Astrocyte of the hippocampus (primary cell): Measurements from ENCODE around the gene CRTC1.
"Not testable (repeated sequence)": the region's sequence is repeated elsewhere in the genome, so short reads cannot be mapped to it uniquely, and the experiment has no call there.

Experiments
- DNase-seq: peaks from one replicate; pipeline ENCODE4 v3.0.0; 2011; ENCODE audit warnings: low read depth, low spot score

The CRTC1 gene

GRCh38 chr19:18798384-18799352 lies 115.2 kb downstream of the CRTC1 start:
- DNase-seq, result no peak

DNA sequence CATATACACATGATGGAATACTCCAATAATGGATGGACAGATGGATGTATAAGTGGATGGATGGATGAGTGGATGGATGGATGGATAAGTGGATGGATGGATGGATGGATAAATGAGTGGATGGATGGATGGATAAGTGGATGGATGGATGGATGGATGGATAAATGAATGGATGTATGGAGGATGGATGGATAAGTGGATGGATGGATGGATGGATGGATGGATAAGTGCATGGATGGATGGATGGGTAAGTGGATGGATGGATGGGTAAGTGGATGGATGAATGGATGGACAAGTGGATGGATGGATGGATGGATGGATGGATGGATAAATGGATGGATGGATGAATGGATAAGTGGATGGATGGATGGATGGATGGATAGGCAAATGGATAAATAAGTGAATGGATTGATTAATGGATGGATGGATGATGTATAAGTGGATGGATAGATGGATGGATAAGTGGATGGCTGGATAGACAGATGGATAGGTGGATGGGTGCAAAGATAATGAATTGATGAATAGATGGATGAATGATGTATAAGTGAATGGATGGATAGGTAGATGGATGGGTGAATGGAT lies 116.0 kb downstream of the CRTC1 start:
- DNase-seq, result no peak

DNA sequence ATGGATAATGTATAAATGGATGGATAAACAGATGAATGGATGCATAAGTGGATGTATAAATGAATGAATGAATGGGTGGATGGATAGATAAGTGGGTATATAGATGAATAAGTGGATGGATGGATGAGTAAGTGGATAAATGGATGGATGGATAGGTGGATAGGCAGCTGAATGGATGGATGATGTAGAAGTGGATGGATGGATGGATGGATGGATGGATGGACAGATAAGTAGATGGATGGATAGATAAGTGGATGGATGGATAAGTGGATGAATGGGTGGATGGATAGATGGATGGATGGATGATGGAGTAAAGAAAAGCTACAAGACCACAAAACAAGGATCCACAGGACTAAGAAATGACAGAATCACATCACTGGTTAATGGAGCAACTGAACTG lies 116.6 kb downstream of the CRTC1 start:
- DNase-seq, result no peak

DNA sequence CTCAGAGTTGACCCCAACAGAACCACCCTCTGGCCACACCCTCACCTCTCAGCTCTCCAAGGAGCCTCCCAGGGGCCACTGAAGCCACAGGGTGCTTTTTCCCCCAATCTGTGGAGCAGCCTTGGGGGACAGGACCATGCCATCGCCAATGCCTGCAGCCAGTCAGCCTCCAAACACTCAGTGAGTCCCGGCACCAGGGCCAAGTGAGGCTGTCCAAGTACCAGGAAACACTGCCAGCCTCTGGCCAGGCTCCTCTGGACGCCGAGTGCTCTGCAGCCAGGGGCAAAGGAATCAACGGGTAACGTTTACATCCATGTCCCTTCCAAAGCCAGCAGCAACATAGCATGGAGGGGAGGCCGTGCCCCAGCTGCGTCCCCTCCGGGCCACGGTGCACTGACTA lies 117.2 kb downstream of the CRTC1 start:
- no peak for DNase-seq

DNA sequence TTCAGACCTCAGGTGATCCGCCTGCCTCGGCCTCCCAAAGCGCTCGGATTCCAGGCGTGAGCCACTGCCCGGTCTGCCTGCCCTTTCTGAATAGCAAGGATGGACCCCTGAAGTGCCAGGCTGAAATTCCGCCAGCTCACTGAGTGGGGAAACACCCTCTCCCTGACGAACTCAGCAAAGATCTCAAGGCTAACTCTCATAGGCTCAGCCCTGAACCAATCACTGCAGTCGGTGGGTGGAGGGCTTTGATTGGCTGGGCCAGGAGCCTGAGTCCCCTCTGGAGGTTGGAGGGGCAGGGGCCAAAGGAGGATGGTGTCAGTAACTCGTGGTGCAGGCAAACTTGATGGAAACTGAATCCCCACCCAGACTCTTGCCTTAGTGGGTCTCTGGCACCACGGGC lies 118.9 kb downstream of the CRTC1 start:
- no peak for DNase-seq

DNA sequence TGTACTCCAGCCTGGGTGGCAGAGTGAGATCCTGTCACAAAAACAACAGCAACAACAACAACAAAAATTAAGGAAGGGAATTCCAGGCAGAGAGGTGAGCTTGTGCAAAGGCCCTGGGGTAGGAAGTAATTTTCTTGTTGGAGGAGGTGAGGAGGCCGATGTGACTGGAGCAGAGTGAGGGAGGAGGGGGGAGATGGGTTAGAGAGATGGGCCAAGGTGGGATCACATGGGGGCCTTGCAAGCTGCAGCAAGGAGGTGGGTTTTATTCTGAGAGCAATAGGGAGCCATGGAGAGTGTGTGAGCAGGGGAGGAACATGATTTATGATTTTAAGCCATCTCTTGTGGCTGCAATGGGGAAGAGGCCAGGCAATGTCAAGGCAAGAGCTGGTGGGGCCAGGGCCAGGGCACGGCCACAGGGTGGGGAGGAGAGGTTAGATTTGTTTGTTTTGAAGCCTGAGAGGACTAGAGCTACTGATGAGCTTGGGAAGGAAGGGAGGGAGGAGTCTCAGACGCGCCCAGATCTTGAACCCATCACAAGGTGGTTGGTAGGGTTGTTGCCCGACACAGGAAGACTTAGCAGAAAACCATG lies 120.2 kb downstream of the CRTC1 start:
- DNase-seq, result no peak

DNA sequence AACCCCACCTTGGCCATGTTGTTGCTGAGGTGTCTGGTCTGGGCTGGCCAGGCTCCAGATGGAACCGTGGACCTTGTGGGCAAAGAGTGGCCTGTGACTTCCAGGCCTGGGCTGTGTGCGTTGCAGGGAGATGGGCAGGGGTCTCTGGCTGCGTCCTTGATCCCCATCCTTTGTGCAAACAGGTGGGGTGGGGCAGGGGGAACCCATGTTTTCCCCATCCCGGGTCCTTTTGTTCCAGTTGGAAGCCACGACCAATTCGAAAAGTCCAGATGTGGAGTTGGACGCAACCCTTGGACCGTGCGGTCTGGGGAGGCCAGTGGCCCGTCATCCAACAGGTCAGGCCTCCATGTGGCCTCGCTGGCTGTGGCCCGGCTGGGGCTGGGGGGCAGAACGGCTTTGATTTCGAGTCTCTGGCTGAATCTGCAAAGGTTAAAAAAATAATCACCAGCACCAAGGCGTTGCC lies 120.7 kb downstream of the CRTC1 start:
- DNase-seq, result no peak

DNA sequence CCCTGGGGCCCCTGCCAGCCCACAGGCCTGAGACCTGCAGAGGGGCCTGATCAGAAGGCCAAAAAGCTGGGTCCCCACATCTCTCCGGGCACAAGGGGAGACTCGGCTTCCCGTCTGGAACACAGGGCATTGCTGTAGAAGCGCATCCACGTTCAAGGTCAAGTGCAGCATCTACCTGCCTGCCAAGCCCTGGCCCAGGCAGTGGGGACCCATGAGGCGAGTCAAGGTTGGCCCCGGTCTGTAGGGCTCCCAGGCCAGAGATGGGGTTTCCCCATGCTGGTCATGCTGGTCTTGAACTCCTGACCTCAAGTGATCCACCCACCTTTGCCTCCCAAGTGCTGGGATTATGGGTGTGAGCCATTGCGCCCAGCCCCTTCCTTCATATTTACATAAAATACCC lies 121.2 kb downstream of the CRTC1 start:
- no peak for DNase-seq

- no peak for DNase-seq
These were observed 124.4 kb downstream of the CRTC1 start for GRCh38 chr19:18807861-18808331.

DNA sequence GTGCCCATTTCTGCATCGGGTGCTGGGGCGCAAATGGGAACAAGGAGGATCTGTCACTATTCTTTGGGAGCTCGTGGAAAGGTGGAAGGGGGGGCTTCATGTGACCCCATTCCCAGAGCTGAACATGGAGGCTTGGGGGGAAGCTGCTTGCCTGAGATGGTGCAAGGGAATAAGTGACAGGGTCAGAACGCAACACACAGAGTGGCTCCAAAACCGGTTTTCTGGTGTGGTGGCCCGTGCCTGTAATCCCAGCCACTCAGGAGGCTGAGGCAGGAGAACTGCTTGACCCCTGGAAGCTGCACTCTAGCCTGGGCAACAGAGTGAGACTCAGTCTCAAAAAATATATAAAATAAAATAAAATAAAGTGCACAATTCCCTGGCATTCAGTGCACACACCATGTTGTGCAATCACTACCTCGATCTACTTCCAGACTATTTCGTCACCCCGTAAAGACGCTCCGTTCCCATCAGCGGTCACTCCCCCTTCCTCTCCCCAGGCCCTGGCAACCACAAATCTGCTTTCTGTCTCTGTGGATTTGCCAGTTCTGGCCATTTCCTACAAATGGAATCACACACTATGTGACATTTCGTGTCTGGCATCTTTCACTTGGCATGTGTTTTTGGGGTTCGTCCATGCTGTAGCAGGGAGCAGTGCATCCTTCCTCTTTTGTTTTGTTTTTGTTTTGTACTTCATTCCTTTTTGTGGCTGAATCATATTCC lies 125.8 kb downstream of the CRTC1 start:
- DNase-seq, result no peak

- DNase-seq, result not testable (repeated sequence)
These were observed 128.2 kb downstream of the CRTC1 start for GRCh38 chr19:18811638-18812037.

DNA sequence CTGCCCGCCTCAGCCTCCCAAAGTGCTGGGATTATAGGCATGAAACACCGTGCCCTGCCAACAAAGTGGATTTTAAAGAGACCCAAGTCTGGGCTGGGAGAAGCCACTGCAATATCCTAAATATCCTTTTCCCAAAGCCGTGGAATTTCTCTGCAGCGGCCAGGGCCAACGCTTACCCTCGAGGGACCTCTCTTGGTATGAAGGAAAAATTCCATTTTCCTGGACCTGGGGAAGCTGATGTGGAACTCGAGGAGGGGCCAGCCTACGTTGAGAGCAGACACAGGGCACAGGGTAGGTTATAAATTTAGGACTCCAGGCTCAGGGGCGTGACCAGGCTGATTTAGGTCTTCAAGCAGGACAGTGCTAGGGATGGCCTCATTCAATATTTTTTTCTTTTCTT lies 130.6 kb downstream of the CRTC1 start:
- DNase-seq, result no peak

DNA sequence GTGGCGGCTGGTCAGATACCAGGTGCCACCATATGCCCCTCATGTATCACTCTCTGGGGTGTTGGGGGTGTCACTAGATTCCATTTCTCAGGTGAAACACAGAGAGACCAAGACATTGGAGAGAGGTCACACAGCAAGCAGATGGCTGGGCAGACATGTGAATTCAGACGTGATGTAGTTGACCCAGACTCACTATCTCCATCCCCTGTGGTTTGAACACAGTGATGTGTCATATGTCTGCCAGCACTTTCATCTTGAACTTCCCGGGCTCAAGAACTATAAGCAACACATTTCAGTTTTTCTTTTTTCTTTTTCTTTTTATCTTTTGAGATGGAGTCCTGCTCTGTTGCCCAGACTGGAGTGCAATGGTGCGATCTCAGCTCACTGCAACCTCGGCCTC lies 132.2 kb downstream of the CRTC1 start:
- DNase-seq, result no peak

DNA sequence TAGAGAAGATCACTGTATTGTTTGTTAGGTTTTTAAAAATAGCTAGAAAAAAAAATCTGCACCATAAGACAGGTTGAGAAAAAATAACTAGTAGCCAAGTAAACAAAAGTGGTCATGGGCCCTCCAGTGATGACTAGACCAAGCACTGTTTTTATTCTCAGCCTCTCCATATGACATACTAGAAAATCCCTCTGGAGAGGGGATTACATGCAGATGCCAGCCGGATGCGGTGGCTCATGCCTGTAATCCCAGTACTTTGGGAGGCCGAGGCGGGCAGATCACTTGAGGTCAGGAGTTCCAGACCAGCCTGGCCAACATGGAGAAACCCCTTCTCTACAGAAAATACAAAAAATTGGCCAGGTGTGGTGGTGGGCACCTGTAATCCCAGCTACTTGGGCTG lies 133.2 kb downstream of the CRTC1 start:
- DNase-seq, result not testable (repeated sequence)

- DNase-seq, result no peak
These were observed 134.1 kb downstream of the CRTC1 start for GRCh38 chr19:18817574-18817973.

GRCh38 chr19:18828786-18829185 lies 145.3 kb downstream of the CRTC1 start:
- no peak for DNase-seq

DNA sequence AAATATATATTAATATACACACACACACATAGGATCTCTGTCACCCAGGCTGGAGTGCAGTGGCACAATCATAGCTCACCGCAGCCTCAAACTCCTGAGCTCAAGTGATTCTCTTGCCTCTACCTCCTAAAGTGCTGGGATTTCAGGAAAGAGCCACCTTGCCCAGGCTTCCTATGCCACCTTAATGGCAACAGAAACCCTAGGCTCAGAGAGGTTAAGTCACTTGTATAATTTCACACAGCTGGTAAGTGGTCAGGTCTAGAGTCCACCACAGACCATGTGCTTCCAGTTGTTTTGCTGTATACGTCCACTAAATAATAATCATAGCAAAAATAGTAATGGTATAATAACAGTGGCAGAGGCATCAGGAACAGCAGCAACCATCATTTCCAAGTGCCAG lies 147.0 kb downstream of the CRTC1 start:
- no peak for DNase-seq

DNA sequence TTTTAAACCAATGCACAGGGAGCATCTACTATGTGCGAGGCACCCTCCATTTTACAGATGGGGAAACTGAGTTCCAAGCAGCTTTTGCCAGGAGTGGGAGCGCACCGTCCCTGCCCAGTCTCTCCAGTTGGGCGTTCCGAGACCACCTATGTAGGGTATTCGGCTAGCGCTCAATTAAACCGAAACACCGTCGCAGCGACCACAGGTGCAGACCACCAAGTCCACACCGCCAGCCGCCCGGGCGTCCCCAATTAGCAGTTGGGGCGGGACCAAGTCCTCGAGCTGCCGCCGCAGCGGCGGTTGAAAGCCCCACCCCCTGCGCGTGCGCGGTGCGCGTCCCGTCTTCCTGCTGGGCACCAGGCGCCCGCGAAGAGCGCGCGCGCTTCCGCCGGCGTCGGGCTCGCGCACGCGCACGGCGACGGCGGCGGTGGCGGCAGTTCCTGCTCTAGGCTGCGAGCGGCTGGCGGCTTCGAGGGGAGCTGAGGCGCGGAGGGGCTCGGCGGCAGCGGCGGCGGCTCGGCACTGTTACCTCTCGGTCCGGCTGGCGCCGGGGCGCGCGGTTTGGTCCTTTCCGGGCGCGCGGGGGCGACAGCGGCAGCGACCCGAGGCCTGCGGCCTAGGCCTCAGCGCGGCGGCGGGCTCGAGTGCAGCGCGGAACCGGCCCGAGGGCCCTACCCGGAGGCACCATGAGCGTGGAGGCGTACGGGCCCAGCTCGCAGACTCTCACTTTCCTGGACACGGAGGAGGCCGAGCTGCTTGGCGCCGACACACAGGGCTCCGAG lies 148.2 kb downstream of the CRTC1 start, which contains the start of gene UPF1:
Gene UPF1 (plus strand): TSS at position 436 of the 782 bp plus-strand sequence. CDS start 251 bp downstream, at position 687.
- DNase-seq, result peak; percentile 98
